Activated CD4-positive, CD25-positive, alpha-beta regulatory T cell treated with anti-CD3 and anti-CD28 coated beads, Interleukin-2, amount 50 U/mL, for 72 hours (primary cell): ENCODE data around the gene SLC6A11.

Experiments
- DNase-seq: peaks from one replicate; pipeline ENCODE4 v3.0.0; 2021

SLC6A11 gene

GRCh38 chr3:10792208-10792607, 23.8 kb upstream of the SLC6A11 start:
- DNase-seq: no peak

- no peak for DNase-seq
Observed at GRCh38 chr3:10798600-10799367, 17.2 kb upstream of the SLC6A11 start.

- DNase-seq: no peak
Observed at GRCh38 chr3:10804183-10804648, 11.8 kb upstream of the SLC6A11 start.

GRCh38 chr3:10806006-10806405, 10.0 kb upstream of the SLC6A11 start:
- DNase-seq: no peak

GRCh38 chr3:10808130-10808735, 7.8 kb upstream of the SLC6A11 start:
- no peak for DNase-seq

- no peak for DNase-seq
Observed at GRCh38 chr3:10808974-10809373, 7.1 kb upstream of the SLC6A11 start.

- DNase-seq: no peak
Observed at GRCh38 chr3:10810376-10810775, 5.7 kb upstream of the SLC6A11 start.

- no peak for DNase-seq
Observed at GRCh38 chr3:10813425-10813824, 2.6 kb upstream of the SLC6A11 start.

GRCh38 chr3:10814623-10815022, 1.4 kb upstream of the SLC6A11 start:
- no peak for DNase-seq

- DNase-seq: no peak
Observed at GRCh38 chr3:10815487-10815886, 541 bp upstream of the SLC6A11 start.

GRCh38 chr3:10816863-10817253, 830 bp downstream of the SLC6A11 start:
- DNase-seq: no peak

GRCh38 chr3:10817506-10817905, 1.5 kb downstream of the SLC6A11 start:
- DNase-seq: no peak

- no peak for DNase-seq
Observed at GRCh38 chr3:10822055-10822454, 6.0 kb downstream of the SLC6A11 start.

GRCh38 chr3:10822708-10823515, 6.9 kb downstream of the SLC6A11 start:
- no peak for DNase-seq

GRCh38 chr3:10823516-10823818, 7.4 kb downstream of the SLC6A11 start:
- DNase-seq: no peak

- DNase-seq: no peak
Observed at GRCh38 chr3:10824468-10824867, 8.4 kb downstream of the SLC6A11 start.

- DNase-seq: no peak
Observed at GRCh38 chr3:10833855-10834414, 17.9 kb downstream of the SLC6A11 start.

- no peak for DNase-seq
Observed at GRCh38 chr3:10834951-10835350, 18.9 kb downstream of the SLC6A11 start.

- no peak for DNase-seq
Observed at GRCh38 chr3:10835406-10835805, 19.4 kb downstream of the SLC6A11 start.

GRCh38 chr3:10836676-10837075, 20.6 kb downstream of the SLC6A11 start:
- no peak for DNase-seq

- DNase-seq: no peak
Observed at GRCh38 chr3:10837849-10838248, 21.8 kb downstream of the SLC6A11 start.

GRCh38 chr3:10839167-10839566, 23.1 kb downstream of the SLC6A11 start:
- no peak for DNase-seq

- no peak for DNase-seq
Observed at GRCh38 chr3:10841100-10841499, 25.1 kb downstream of the SLC6A11 start.

- no peak for DNase-seq
Observed at GRCh38 chr3:10843378-10843777, 27.4 kb downstream of the SLC6A11 start.
